Heart left ventricle (tissue), 16 donors: ENCODE measurements around the gene BLM. TPM values are rescaled to one million over a fixed set of nuclear protein-coding genes. Genes with fewer than 3 reads are reported as not detected.

ENCODE experiments used
- ATAC-seq, 4 donors: fragments of 200-7000 bp; cut with Tn5 transposase; one replicate each; pipeline ENCODE4 v1.9.1; 2020 to 2022; ENCODE audit warnings: moderate library complexity in 4 of 4, mild to moderate bottlenecking in 3 of 4, moderate number of reproducible peaks in 1 of 4
- DNase-seq, 5 donors: peaks; one replicate each; pipeline ENCODE4 v3.0.0-alpha.2; 2020
- H3K27ac ChIP-seq, 12 donors: fragments of 200-600 bp; sonication (generic) in 4 of 12; one replicate each; pipeline versions ENCODE4 v1.5.0 to v1.8.0; 2016 to 2022; ENCODE audit warnings: mild to moderate bottlenecking in 2 of 12
- H3K27me3 ChIP-seq, 9 donors: fragments of 200-600 bp; sonication (generic) in 2 of 9; one replicate each; pipeline versions ENCODE4 v1.5.1 to v1.8.0; 2016 to 2022; ENCODE audit warnings: mild to moderate bottlenecking in 3 of 9
- H3K36me3 ChIP-seq, 9 donors: fragments of 200-600 bp; sonication (generic) in 2 of 9; one replicate each; pipeline versions ENCODE4 v1.5.0 to v1.8.0; 2018 to 2022; ENCODE audit warnings: mild to moderate bottlenecking in 2 of 9
- H3K4me1 ChIP-seq, 12 donors: fragments of 200-600 bp; sonication (generic) in 4 of 12; one replicate each; pipeline versions ENCODE4 v1.5.0 to v1.8.0; 2016 to 2022; ENCODE audit warnings: mild to moderate bottlenecking in 3 of 12
- H3K4me3 ChIP-seq, 12 donors: fragments of 200-600 bp; sonication (generic) in 4 of 12; one replicate each; pipeline versions ENCODE4 v1.5.0 to v1.8.0; 2017 to 2022; ENCODE audit warnings: mild to moderate bottlenecking in 9 of 12, moderate library complexity in 4 of 12
- H3K9me3 ChIP-seq, 12 donors: fragments of 200-600 bp; sonication (generic) in 4 of 12; one replicate each; pipeline versions ENCODE4 v1.5.0 to v1.8.0; 2016 to 2022; ENCODE audit warnings: mild to moderate bottlenecking in 1 of 12
- CTCF ChIP-seq, 12 donors: fragments of 200-600 bp; sonication (generic) in 4 of 12; IDR thresholded peaks; one replicate each; pipeline versions ENCODE4 v1.5.0 to v1.8.0; 2018 to 2022; ENCODE audit warnings: antibody characterized with exemption in 12 of 12, mild to moderate bottlenecking in 5 of 12
- POLR2A ChIP-seq, 2 donors: fragments of 450-650 bp; IDR thresholded peaks; one replicate each; pipeline ENCODE4 v1.6.1; 2017; ENCODE audit warnings: antibody characterized with exemption in 2 of 2, mild to moderate bottlenecking in 2 of 2, moderate library complexity in 2 of 2
- WGBS, 4 donors: extraction: QIAGEN DNeasy Blood & Tissue Kit in 2 of 4; methylation state at CpG; one replicate each; pipeline versions ENCODE4 v1.1.5 to v1.1.7; 2013 to 2018; 5-methylcytosine and 5-hydroxymethylcytosine counted together
- intact Hi-C, 10 donors: fragments of 100-400 bp; cut with DNase I; formaldehyde crosslinking; loops; one replicate each; pipeline versions ENCODE4 v1.11.1 to v1.14.2; 2022
- polyA plus RNA-seq, 2 donors: library from polyadenylated mRNA; stranded (reverse); fragments of 200-250 nt; gene quantifications; one replicate each; pipeline ENCODE4 v1.2.3, GENCODE V29; 2013
- total RNA-seq, 9 donors: library from RNA; depleted of rRNA in 2 of 9; stranded (reverse); fragments of >200 nt in 2 of 9; fragmentation: NEBNext Ultra II Directional in 3 of 9; extraction: Animal tissue kit (Norgen Biotek cat#: 25700) in 3 of 9; gene quantifications; one replicate each; pipeline versions ENCODE4 v1.1.0 to v1.2.4, GENCODE V29; 2016 to 2023
- donor health status: ischemic (EF 13 %, LVEDD 7.1; RV severe dilation, severe dysfunction).
- donor health status: healthy with polysubstance abuse.
- donor health status: DM: no; HTN: yes; CAD: no.
- donor health status: DM: no; HTN: no; CAD: no.
- donor health status: ischemic (EF 25% LVEDD 6.9; RV normal size, moderate dysfunction).
- donor health status: ischemic (EF 25% LVEDD 5.7; RV mildly dilated, moderate dysfunction).
- donor health status: healthy.
- donor health status: DM: yes; HTN: yes; CAD: no.
- donor health status: ischemic (EF 35%, LVEDD 5.7; RV mildly dilated, moderate dysfunction).
- donor health status: nonischemic (EF 11% LVEDD 7.7; RV severe dilation, severe dysfunction).
- donor health status: DM: yes; HTN: yes; CAD: no.
- donor health status: PGD.
- donor health status: ischemic (EF 29% LVEDD 5.4; RV normal size, mild dysfunction).
- donor health status: nonischemic (EF 23%, LVEDD 6.1; RV moderate dilation, normal function).

Gene BLM
- total and polyA plus RNA-seq, 11 donors: 4.3 to 39.6 (median 12.2) TPM

DNA sequence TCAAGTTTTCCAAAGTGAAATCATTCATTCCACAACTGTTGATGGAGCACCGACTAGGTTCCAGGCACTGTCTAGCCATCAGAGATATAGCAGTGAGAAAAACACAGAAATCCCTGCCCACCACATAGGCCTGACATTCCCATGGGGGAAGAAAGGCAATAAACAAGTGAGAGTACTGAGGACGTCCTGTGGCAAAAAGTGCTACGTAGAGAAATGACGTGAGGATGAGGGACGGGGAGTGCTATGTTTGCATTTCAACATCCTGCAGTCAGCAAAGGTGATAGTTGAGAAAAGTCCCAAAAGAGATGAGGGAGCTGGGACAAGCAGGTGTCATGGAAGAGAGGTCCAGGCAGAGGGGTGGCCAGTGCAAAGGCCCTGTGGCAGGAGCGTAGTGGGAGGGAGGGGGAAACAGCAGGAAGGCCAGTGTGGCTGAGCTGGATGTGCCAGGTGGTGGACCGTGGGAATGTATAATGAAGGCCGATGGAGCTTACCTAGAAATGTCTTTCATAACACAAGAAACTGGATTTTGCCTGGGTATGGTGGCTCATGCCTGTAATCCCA lies 140.8 kb downstream of the BLM start:
- Histone ChIP-seq H3K4me1 (peaks cover 0 to 28% (median 5%) of the 10 kb centered on the region in 12 donors), H3K4me3 (no peak overlapping the region), H3K27me3 (no peaks in the 10 kb centered on the region), H3K27ac (no peak overlapping the region), H3K9me3 (no peaks in the 10 kb centered on the region), H3K36me3 (no peaks in the 10 kb centered on the region)
- no peak for TF ChIP-seq CTCF (IDR thresholded peaks at IDR 0.05)
- TF ChIP-seq POLR2A (IDR thresholded peaks at IDR 0.05): no peak
- DNase-seq: no peak
- intact Hi-C loops: no loop called here
- ATAC-seq: no peak
- 93 to 96% (median 95%) methylated on average over 8 of the region's 8 CpGs for WGBS, 4 donors

GRCh38 chr15:90859234-90860131 lies 142.3 kb downstream of the BLM start:
- TF ChIP-seq POLR2A (IDR thresholded peaks at IDR 0.05): no peak
- TF ChIP-seq CTCF (IDR thresholded peaks at IDR 0.05): no peak
- Histone ChIP-seq H3K36me3 (no peaks in the 10 kb centered on the region), H3K9me3 (no peaks in the 10 kb centered on the region), H3K4me1 (peaks cover 0 to 38% (median 6%) of the 10 kb centered on the region in 12 donors), H3K27ac (peak overlapping the region in 2 of 12 donors; percentile 13 to 27), H3K27me3 (no peaks in the 10 kb centered on the region), H3K4me3 (no peak overlapping the region)
- intact Hi-C loops: loop anchor here in 2 of 10 donors (5.0 to 10.0 kb wide), 3 partner anchors 37 to 135 kb away; no protein-coding TSS in a partner anchor
- ATAC-seq: peak in 3 of 4 donors; percentile 12 to 44 (median 18)
- 56 to 65% (median 61%) methylated on average over 8 to 10 of the region's 10 CpGs for WGBS, 4 donors
- no peak for DNase-seq

DNA sequence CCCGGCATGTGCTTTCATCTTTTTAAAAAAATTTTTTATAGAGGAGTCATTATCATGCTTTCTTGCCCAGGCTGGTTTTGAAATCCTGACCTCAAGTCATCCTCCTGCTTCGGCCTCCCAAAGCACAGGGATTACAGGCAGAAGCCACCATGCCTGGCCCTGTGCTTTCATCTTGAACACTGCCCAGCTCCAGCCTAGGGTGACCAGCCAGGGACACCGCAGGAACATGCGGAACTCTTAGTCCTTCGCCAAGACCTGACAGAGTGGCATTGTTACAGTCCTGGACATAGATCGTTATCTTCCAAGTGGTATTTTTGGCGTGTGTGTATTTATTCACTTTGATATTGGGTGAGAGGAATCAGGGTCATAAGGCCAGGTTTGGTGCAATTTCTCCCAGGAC lies 143.3 kb downstream of the BLM start:
- peak in 2 of 4 donors; percentile 39 to 48 for ATAC-seq

More for the DNA sequence above, 143.3 kb downstream of the BLM start:
- no peak for TF ChIP-seq CTCF (IDR thresholded peaks at IDR 0.05)
- TF ChIP-seq POLR2A (IDR thresholded peaks at IDR 0.05): no peak
- Histone ChIP-seq H3K9me3 (no peaks in the 10 kb centered on the region), H3K36me3 (no peaks in the 10 kb centered on the region), H3K4me3 (no peak overlapping the region), H3K27ac (no peak overlapping the region), H3K27me3 (no peaks in the 10 kb centered on the region), H3K4me1 (peaks cover 0 to 39% (median 6%) of the 10 kb centered on the region in 12 donors)
- intact Hi-C loops: loop anchor here in 2 of 10 donors (5.0 to 10.0 kb wide), 3 partner anchors 38 to 136 kb away; no protein-coding TSS in a partner anchor
- DNase-seq: no peak
- 78 to 91% (median 86%) methylated on average over 7 of the region's 7 CpGs for WGBS, 4 donors
